ENCODE data around the gene KLHDC8A. TPM values are rescaled to one million over a fixed set of nuclear protein-coding genes. Genes with fewer than 3 reads are reported as not detected.

KLHDC8A gene
- total RNA-seq, 3 donors from 2014 or later: 0.17 to 1.8 (median 0.78) TPM

GRCh38 chr1:205287767-205288559 is 68.8 kb downstream of the KLHDC8A start:
- no peaks in the 10 kb centered on the region for H3K36me3 ChIP-seq (ENCODE audit: low read depth)
- H3K4me3 ChIP-seq: no peak overlapping the region
- peaks cover 17% of the 10 kb centered on the region for H3K4me1 ChIP-seq (ENCODE audit: low read depth)
- no peaks in the 10 kb centered on the region for H3K9me3 ChIP-seq
- no peak for TF ChIP-seq CTCF (IDR thresholded peaks at IDR 0.05)
- intact Hi-C loops (cut with DNase I, micrococcal nuclease): no loop called here
- DNase-seq: peak; percentile 63 to 89 (median 77)
- peak; percentile 76 for ATAC-seq

GRCh38 chr1:205287076-205287475 is 69.6 kb downstream of the KLHDC8A start:
- H3K36me3 ChIP-seq (ENCODE audit: low read depth): no peaks in the 10 kb centered on the region
- H3K4me3 ChIP-seq: no peak overlapping the region
- TF ChIP-seq CTCF (IDR thresholded peaks at IDR 0.05): no peak
- intact Hi-C loops (cut with DNase I, micrococcal nuclease): no loop called here
- DNase-seq: no peak
- peaks cover 17% of the 10 kb centered on the region for H3K4me1 ChIP-seq (ENCODE audit: low read depth)
- no peak for ATAC-seq
- H3K9me3 ChIP-seq: no peaks in the 10 kb centered on the region

GRCh38 chr1:205286335-205286950 is 70.3 kb downstream of the KLHDC8A start:
- no peak for TF ChIP-seq CTCF (IDR thresholded peaks at IDR 0.05)
- Histone ChIP-seq H3K36me3 (ENCODE audit: low read depth) (no peaks in the 10 kb centered on the region), H3K9me3 (no peaks in the 10 kb centered on the region), H3K4me1 (ENCODE audit: low read depth) (peaks cover 17% of the 10 kb centered on the region), H3K4me3 (no peak overlapping the region)
- DNase-seq (peak in 2 of 3 donors; percentile 73 to 79), ATAC-seq (peak; percentile 30)
- intact Hi-C loops (cut with DNase I, micrococcal nuclease): no loop called here

Other genes starting within 250 kb of the KLHDC8A start
- 10 to 100 TPM; 14.7 to 20.5 (median 14.7) TPM for gene RBBP5, start 234.9 kb downstream of the KLHDC8A start, total RNA-seq
- gene DSTYK, start 145.2 kb downstream of the KLHDC8A start, total RNA-seq: 10 to 100 TPM in 1 of 3 donors, 1 to 10 TPM in 2; 5.3 to 13.9 (median 5.8) TPM
- gene TMCC2, start 129.0 kb downstream of the KLHDC8A start, total RNA-seq: 1 to 10 TPM in 1 of 3 donors, under 1 TPM in 2; 0.27 to 5.1 (median 0.29) TPM
- gene NUAK2, start 35.2 kb downstream of the KLHDC8A start, total RNA-seq: 10 to 100 TPM; 16.5 to 50.8 (median 29.5) TPM
- not detected for gene LEMD1, start 65.1 kb upstream of the KLHDC8A start, total RNA-seq
- under 1 TPM; 0.14 to 0.46 (median 0.19) TPM for gene BLACAT1, start 99.1 kb upstream of the KLHDC8A start, total RNA-seq
- 10 to 100 TPM; 32.1 to 41.2 (median 37.0) TPM for gene CDK18, start 147.7 kb upstream of the KLHDC8A start, total RNA-seq